ENCODE data around the gene ADARB2. TPM values are rescaled to one million over a fixed set of nuclear protein-coding genes. Genes with fewer than 3 reads are reported as not detected.

ADARB2 gene
- total and polyA plus RNA-seq, 10 of the 15 experiments (the other 5 are each of a cell fraction or from before 2014, with no cell fraction given) = 0.02 to 4.1 (median 0.76) TPM

- 83% methylated on average over 9 of the region's 10 CpGs for WGBS (ENCODE audit: insufficient coverage, insufficient replicate concordance, low lambda C conversion rate, missing lambda C conversion rate)
- H3K9ac ChIP-seq (ENCODE audit: control insufficient read depth, insufficient read depth, low read length) = no peak overlapping the region
- CTCF ChIA-PET = no interaction called here
- no peaks in the 10 kb centered on the region for H3K9me3 ChIP-seq (replicated peaks; ENCODE audit: control insufficient read depth, insufficient read depth, low read length)
- H4K20me1 ChIP-seq (ENCODE audit: control insufficient read depth, insufficient read depth) = no peaks in the 10 kb centered on the region
- H3K27ac ChIP-seq (ENCODE audit: control insufficient read depth, insufficient read depth) = no peak overlapping the region
- H3K27me3 ChIP-seq (replicated peaks in 1 of 2; ENCODE audit: control insufficient read depth in 2 of 2, insufficient read depth in 2 of 2, low read length in 1 of 2) = no peaks in the 10 kb centered on the region
- no peak for FAIRE-seq
- no peaks in the 10 kb centered on the region for H3K4me1 ChIP-seq (ENCODE audit: control insufficient read depth, insufficient read depth, low read length)
- BruUV-seq (replicated peaks) = no TSS peak
- no peak for ATAC-seq
- no peak overlapping the region for H2AFZ ChIP-seq (ENCODE audit: control insufficient read depth, low read depth, low read length)
- no peak overlapping the region for H3K4me3 ChIP-seq
- TF ChIP-seq CREB1 (IDR thresholded peaks at IDR 0.05; ENCODE audit: low read depth) = no peak
- TF ChIP-seq LARP7 (IDR thresholded peaks at IDR 0.05) = no peak
- no peak for TF ChIP-seq E4F1 (IDR thresholded peaks at IDR 0.05; ENCODE audit: borderline replicate concordance, partially characterized antibody)
- TF ChIP-seq POLR2A (IDR thresholded peaks at IDR 0.05; ENCODE audit: low read depth, low read length) = 0 out of 2 replicates have a peak, but pooled peaks have one; percentile 38
- no peak for TF ChIP-seq JUNB (IDR thresholded peaks at IDR 0.05)
- TF ChIP-seq RBBP5 (conservative IDR thresholded peaks at IDR 0.05) = no peak
- H3K4me2 ChIP-seq (ENCODE audit: control insufficient read depth, insufficient read depth) = no peak overlapping the region
- no peak for DNase-seq (ENCODE audit: low read depth, low spot score)
- no peaks in the 10 kb centered on the region for H3K79me2 ChIP-seq (ENCODE audit: control insufficient read depth, insufficient read depth, low read length)
- SMC1A ChIA-PET (ENCODE audit: uncharacterized antibody, unreplicated experiment) = no interaction called here
- POLR2A ChIA-PET = no interaction called here
- in situ Hi-C loops (cut with MboI) (no loop called here), intact Hi-C loops (cut with micrococcal nuclease; ENCODE audit: unreplicated experiment) (no loop called here)
- H3K36me3 ChIP-seq (ENCODE audit: control insufficient read depth in 2 of 2, insufficient read depth in 2 of 2, low read length in 1 of 2) = peaks cover 7 to 16% of the 10 kb centered on the region in 2 experiments; a peak in 3 of 4 replicates
- RAD21 ChIA-PET (ENCODE audit: unreplicated experiment) = no interaction called here
Observed at GRCh38 chr10:1132584-1132983, 604.7 kb downstream of the ADARB2 start.

All from GM12878 (cell line).